GM12874 (cell line): Measurements from ENCODE around the gene ITGB6.

Experiments used
- CTCF ChIP-seq: IDR thresholded peaks from 2 replicates; pipeline ENCODE4 v1.5.1; 2011; ENCODE audit warnings: low read depth, mild to moderate bottlenecking, control low read depth, low read length, moderate library complexity; ENCODE audit not compliant: insufficient read depth

The ITGB6 gene

GRCh38 chr2:160157861-160158829 is 41.9 kb downstream of the ITGB6 start:
- no peak for TF ChIP-seq CTCF

DNA sequence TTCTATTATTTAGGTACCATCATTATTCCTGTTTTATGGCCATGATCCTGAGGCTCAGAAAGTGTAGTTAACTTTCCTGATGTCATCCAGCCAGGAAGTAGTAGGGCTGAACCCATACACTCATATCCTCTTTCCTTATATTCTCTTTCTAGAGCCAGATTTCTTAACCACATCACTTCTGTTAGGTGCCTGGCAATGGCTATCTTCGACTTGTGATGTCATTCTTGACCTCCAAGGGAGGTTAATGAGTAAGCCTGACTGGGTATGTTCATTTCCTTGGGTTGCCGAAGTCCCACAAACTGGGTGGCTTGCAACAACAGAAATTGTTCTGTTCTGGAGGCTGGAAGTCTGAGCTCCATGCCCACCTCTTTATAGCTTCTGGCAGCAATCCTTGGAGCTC is 43.4 kb downstream of the ITGB6 start:
- no peak for TF ChIP-seq CTCF

GRCh38 chr2:160156100-160156499 is 44.0 kb downstream of the ITGB6 start:
- no peak for TF ChIP-seq CTCF

DNA sequence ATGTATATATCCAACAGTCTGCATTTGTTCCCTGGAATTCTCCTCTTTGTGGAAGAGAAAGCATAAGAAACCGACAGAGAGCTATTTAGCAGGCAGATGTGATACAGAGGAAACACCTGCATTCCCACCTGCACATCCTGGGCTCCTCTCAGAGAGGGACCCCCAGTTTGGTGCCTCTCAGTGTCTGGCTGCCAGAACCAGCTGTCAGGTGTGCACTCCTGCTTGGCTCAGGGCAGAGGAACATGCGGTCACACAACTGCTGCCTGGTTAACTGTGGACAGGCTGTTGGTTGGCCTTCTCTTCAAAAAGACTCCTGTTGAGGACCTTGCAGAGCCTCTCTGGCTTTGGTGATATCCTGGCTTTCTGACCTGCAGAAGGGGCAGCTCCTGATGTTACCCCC is 54.6 kb downstream of the ITGB6 start:
- no peak for TF ChIP-seq CTCF

DNA sequence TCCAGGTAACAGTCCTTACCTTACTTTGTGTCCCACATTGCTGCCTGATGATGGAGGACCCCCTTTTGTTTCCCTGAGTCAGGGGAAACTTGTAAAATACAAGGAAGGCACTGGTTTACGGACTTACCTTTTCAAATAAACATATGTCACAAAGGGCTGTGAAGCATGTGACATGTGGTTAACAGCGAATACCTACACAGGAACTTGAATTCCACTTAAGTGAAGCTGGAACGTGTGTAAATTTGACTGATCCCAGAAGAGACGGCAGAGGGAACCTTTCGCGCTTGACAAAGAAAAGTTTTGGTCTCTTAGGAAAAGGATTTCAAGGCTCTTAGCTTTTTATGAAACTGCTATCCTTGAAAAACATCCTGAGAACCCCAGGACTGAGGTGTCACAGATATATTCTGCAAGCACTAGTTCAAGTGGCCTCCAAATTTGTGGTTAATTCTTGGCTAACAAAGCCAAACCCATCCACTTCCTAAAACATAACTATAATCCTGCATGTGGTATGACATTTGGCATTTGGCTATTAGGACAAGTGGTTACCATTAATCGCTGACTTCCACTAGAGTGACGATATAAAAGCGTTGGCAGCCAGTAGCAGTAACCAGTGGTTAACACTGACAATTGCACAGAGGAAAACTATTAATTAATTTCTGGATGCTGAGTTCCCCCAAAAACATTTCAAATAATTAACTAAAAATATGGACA is 55.6 kb downstream of the ITGB6 start:
- no peak for TF ChIP-seq CTCF

DNA sequence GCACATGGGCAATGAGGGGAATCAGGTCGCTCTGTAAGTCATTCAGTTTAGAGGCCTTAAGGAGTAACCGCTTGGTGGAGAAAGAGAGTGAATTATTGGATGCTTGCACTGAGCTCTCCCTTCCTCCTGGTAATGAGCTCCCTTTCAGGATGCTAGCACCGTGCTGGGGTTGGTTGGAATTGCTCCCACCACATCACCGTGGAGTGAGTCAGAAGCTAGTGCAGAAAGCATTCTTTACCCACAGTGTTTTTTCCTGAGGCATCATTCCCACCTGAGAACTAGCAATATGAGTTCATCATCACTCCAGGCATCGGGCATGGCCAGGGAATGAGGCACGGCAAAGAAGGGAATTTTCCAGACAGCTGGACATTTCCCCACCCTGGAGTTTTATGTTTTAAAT is 57.6 kb downstream of the ITGB6 start:
- TF ChIP-seq CTCF: no peak

DNA sequence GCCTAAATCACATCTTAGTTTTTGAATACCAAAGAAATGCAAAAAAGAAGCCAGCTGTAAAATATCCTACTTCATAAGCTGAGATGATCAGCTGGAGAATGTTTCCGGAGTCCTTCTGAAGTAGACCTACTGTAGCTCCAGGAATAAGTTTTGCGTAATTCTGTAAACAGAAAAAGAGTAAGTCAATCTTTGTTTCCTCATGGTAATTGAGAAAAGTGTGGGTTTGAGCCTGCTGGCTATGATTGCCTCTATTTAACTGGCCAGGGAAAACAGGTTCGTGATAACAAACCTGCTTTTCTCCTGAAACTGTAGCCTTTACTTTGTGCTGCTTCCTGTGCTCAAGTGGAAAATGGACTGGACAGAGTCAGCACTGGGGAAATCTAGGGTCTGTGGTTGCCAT is 58.2 kb downstream of the ITGB6 start:
- no peak for TF ChIP-seq CTCF
